Forelimb muscle (tissue), 1 donor: ENCODE data around the gene GMPR2. TPM values are rescaled to one million over a fixed set of nuclear protein-coding genes. Genes with fewer than 3 reads are reported as not detected.
"Not testable (repeated sequence)": the region's sequence is repeated elsewhere in the genome, so short reads cannot be mapped to it uniquely, and the experiment has no call there.

Experiments used
- DNase-seq: peaks from one replicate; pipeline ENCODE4 v3.0.0-alpha.2; 2013; ENCODE audit warnings: low read depth
- polyA plus RNA-seq: library from polyadenylated mRNA; unstranded; fragments of 120-200 nt; gene quantifications from one replicate; pipeline ENCODE4 v1.2.1, GENCODE V29; 2013; ENCODE audit not compliant: insufficient read length

Gene GMPR2
- polyA plus RNA-seq, 1 donor = 53.3 TPM

DNA sequence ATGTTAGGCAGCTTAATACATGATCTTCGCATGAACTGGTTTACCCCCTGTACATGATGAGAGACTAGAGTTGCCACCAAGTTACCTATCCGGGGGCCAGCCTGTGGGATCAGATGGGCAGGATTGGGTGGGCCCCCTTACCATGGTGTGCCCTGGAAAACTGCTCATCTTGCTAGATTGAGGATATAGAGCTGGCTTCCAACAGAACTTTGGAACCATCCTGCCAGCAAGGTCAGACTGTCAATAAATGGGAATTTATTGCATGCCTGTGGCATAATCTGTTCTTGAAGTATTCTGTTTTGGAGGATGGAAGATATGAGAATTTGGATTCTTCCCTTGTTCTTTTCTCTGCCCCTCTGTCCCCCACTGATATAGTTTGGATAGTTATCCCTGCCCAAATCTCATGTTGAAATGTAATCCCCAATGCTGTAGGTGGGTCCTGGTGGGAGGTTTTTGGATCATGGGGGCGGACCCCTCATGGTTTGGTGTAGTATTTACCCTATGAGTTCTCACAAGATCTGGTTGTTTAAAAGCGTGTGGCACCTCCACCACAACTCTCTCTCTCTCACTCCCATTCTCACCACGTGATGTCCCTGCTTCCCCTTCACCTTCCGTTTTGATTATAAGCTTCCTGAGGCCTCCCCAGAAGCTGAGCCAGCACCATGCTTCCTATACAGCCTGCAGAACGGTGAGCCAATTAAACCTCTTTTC lies 33.8 kb upstream of the GMPR2 start:
- no peak for DNase-seq

DNA sequence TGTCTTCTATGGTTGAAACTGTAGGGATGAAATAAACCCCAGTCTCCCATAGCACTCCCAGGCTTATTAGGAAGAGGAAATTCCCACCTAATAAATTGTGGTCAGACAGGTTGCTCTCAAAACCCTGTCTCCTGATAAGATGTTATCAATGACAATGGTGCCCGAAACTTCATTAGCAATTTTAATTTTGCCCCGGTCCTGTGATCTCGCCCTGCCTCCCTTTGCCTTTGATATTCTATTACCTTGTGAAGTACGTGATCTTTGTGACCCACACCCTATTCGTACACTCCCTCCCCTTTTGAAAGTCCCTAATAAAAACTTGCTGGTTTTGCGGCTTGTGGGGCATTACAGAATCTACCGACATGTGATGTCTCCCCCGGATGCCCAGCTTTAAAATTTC lies 30.2 kb upstream of the GMPR2 start:
- not testable (repeated sequence) for DNase-seq

DNA sequence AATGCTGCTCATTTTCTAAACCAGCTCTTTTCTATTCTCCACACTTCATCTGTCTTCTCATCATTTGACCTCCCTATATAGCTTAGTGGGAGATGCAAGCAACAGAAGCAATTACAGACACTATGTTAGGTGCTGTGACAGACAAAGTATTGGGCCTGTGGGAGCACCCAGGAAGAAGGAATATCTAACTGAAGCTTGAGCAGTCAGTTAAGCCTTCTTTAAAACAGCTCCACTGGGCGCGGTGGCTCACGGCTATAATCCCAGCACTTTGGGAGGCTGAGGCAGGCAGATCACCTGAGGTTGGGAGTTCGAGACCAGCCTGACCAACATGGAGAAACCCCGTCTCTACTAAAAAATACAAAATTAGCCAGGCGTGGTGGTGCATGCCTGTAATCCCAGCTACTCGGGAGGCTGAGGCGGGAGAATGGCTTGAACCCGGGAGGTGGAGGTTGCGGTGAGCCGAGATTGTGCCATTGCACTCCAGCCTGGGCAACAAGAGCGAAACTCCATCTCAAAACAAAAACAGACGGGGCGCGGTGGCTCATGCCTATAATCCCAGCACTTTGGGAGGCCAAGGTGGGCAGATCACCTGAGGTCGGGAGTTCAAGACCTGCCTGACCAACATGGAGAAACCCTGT lies 29.4 kb upstream of the GMPR2 start:
- not testable (repeated sequence) for DNase-seq

DNA sequence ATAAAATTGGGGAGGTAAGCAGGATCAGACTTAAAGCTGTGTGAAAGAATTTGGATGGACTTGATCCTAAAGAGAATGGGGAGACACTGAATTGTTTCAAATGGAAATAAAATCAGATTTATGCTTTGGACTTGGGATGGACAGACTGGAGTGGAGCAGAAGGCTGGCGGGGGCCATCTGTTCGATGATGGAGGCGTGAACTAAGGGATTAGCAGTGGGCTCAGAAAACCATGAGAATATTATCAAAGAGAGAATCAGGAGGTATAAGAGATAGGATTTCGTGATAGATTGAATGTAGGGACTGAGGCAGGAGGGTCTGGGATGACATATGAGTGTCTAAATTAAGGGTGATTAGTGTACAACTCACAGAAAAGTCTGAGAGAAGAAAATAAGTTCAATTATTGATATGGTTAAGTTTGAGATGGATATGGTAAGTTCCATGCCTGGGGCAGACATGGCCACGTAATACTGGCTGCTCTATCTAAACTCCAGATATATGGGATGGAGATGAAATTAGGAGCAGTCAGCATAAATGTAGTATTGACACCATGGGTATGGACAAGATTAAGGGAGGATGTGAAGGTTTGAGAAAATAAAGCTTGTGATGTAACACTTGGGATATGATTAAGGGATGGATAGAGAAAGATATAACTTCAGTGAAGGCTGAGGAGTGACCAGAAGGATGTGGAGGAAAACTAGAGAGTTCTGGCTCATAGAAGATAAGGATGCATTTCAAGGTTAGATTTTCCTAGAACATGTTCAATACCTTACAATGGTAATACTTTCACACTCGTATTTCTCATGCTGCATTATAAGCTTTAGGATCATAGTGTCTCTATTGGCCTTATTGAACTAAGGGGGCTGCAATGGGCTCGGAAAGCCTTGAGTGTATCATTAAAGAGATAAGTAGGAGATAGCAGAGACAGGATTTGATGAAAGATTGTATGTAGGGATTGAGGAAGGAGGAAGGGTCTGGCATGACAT lies 28.3 kb upstream of the GMPR2 start:
- no peak for DNase-seq

DNA sequence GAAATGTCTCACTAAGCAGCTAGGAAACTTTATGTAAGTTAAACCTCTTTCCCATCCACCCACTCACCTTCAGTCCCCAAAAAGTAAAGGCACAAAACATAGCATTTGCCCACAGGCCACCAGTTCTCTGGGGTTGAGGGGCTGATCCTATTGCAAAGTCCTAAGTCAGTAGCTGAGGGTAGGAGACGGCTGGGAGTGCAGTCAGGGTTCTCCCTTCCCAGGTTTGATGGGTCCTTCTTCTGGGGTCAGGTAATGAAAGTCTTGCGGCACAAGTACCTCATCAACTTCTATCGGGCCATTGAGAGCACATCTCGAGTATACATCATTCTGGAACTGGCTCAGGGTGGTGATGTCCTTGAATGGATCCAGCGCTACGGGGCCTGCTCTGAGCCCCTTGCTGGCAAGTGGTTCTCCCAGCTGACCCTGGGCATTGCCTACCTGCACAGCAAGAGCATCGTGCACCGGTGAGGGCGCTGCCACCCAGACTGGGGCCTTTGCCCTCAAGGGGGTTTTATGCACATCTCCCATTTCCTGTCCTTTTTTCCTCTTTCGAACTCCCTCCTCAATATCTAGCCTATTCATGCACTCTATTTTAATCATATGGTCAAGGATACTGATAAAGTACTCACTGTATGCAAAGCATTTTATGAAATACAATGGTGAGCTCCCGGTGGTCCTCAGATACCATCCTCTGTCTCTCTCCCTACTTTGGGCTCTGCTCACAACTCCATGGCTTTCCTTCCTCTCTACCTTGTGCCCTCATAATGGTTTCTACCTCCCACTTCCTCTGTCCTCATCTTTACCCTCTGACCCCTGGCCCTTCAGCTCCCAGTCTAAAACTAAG lies 26.2 kb upstream of the GMPR2 start:
- DNase-seq = no peak

DNA sequence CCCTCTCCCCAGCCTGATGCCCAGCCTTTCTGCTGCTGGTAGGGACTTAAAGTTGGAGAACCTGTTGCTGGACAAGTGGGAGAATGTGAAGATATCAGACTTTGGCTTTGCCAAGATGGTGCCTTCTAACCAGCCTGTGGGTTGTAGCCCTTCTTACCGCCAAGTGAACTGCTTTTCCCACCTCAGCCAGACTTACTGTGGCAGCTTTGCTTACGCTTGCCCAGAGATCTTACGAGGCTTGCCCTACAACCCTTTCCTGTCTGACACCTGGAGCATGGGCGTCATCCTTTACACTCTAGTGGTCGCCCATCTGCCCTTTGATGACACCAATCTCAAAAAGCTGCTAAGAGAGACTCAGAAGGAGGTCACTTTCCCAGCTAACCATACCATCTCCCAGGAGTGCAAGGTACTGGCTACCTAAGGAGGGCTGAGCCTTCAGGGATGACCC lies 25.6 kb upstream of the GMPR2 start:
- DNase-seq = no peak

DNA sequence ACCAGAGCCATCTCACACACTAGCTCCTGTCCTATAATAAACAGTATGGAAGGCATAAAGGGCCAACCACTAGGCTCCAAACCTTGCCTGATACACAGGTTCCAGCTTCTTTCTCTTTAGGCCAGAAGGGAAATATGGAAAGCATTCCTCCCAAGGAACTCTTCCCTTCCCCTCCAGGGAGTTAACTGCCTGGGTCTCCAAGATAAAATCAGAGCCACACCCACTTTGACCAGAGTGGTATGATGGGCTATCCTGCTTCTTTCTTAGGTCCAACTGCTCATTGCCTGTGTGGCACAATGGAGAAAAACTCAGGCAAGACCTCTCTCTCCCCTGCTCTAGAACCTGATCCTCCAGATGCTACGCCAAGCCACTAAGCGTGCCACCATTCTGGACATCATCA lies 25.1 kb upstream of the GMPR2 start:
- DNase-seq = no peak

DNA sequence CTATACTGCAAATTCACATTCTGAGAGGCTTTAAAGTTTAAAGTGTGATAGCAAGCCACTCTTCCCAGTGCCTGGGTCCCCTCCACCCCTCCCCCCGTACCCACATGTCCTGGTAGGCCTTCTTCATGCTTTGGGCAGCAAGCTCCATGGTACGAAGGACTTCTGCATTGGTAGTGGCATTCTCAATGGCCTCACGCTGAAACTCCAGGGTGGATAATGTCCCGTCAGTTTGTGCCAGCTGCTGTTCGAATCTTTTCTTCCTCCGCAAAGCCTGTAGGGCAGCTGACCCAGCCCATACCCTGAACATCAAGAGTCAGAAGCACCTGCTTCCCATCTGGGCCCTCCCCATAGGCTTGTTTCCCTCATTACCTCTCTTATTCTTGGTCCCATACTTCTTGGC lies 21.4 kb upstream of the GMPR2 start:
- DNase-seq = no peak

DNA sequence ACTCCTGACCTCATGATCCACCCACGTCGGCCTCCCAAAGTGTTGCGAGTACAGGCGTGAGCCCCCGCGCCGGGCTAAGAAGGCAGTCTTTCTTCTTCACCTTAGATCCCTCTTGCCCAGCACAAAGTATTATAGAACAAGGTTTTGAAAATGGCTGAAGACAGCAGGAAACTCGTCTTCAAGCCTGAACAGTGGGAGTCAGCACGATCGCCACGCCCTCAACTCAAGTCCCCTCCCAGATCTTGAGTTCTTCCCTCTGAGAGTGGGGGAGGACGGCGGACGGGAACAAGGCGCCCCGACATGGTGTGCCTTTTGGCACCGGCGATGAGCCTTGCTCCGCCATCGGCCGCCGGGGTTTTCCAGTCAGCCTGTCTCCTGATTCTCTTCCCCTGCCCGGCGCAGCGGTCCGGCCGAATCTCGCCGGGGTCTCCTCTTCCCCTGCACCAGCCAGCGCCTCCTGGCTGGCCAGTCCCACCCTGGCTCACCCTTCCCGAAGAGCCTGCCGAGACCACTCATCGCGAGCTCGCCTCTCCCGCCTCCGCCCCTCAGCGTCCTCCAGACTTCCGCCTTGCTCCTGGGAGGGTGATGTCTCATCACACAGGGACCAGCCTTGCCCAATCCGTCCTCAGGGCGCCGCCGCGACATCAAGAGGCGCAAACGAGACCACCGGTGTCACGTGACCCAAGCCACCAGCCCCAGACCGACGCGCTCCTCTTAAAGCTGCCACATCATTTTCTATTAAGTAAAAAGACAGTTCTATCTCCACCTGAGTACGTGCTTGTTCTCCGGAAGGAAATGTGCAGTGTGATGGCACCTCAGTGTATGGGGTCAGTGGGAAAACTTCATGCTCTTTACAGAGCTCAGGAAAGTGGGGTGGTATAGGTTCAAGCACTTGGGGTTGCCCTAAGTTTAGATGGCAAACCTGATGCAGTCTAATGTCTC lies 19.5 kb upstream of the GMPR2 start, which contains the start of gene CHMP4A:
Gene CHMP4A, minus strand, starts transcription at position 565 of the 942 bp plus-strand sequence. Its CDS starts 49 bp downstream, at position 516.
- DNase-seq = peak; percentile 89

DNA sequence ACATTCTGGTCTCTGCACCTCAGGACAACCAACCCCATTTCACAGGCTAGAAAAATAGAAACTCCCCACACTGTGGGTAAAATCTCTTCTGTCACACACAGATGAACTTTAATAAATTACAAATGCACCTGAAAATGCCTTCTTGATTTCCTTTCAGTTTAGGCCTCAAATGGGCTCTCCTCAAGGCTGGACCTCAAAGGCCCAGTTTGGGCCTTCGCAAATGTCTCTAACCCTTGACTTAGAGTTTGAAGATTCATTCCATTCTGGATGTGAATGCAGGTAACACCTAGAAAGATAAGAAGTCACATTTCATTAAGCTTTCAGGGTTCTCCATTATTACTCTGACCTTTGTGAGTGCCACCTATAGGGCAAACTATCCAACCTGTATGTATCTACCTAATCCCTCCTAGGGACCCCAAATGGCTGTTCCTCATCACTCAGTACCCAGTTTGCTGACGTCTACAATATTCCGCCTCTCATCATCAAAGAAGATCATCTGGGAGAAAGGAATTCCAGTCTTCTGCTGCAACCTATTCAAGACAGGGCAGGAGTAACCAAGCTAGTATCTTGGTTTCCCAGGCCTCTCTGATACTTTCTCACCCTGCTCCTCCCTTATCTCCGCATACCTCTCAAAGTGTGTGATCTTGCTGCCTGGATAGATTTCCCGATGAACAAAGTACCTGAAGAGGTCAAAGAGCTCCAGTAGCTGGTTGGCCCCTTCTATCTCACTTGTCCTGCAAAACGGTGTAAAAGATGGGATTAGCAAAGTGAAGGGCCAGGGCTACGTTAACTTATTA lies 18.7 kb upstream of the GMPR2 start:
- no peak for DNase-seq

DNA sequence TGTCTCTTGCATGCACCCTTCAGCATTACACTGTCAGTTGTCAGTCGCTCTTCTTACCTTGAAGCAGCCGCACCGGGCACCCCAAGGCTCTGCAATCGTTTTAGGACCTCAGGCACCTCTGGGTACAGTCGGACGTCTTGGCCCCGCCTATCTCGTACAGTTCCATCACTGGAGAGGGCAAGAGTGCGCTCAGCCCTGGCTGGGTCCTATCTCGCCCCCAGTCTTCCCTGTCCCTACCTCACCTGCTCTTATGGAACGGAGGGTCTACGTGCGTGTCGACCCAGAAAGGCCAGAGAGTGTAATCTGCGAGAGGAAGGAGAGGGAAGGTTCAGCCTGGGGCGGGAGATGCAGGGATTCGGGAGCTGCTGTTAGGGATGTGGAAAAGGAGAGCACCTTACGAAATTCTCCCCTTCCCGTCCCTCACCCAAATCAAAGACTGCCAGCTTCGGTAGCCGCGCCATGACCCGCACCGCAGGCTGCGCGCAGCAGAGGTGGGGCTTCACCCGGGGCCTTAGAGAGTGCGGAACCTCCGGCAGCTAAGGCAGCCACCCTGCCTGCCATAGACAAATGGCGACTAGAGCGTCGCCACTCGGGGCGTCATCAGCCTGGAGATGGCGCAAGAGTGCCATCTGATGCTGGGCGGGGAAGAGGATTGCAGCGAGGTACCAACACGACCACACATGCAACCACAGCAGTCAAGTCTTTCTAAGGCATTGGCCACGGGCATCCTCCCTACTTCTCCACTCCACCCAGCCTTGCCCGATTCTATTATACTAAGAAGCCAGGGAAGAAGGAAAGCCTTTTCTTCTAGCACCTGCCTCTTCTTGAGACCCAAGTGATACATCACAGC lies 17.0 kb upstream of the GMPR2 start, which contains the start of gene MDP1:
Gene MDP1, minus strand, starts transcription at position 572 of the 850 bp plus-strand sequence. Its CDS starts 111 bp downstream, at position 461.
- peak; percentile 74 for DNase-seq

DNA sequence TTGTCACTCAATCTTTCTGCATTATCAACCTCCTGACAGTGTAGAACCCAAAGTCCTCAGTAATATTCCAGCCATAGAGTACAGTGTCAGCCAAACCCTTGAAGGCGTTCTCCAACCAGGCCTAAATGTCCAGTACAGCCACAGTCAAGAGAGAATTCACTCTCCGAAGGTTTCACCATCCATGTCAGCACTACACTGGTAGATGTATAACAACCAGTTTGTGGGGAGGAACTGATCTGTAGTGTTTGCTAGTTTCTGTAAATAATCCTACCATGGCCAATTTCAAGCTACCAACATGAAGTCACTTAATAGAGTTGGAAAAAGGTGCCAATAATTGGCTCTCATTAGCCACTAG lies 16.4 kb upstream of the GMPR2 start:
- DNase-seq = no peak

DNA sequence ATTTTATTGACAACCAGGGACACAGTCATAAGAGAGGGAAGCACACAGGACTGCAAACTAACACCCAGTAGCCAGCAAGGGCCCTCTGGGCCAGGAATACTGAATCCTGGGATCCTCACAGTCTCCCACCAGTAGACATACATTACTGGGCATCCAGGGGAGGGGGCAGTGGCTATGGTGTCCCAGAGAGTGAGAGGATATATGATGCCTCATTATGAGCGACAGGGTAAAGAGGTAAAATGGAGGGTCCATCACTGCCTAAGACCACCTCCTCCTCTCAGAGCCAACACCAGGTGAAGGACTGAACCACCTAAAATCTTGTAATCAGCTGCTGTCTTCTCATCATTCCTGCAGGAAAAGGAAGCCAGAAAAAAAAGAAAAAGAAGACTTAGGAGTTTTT lies 15.9 kb upstream of the GMPR2 start:
- not testable (repeated sequence) for DNase-seq

DNA sequence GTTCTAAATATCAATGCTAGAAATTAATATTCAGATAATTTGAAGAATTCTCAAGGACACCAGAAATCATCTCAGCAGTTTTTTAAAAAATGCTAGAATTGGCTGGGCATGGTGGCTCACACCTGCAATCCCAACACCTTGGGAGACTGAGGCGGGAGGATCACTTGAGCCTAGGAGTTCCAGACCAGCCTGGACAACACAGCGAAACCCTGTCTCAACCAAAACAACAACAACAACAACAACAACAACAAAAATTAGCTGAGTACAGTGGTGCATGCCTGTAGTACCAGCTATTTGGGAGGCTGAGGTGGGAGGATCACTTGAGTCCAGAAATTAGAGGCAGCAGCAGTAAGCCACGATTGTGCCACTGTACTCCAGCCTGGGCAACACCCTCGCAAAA lies 13.6 kb upstream of the GMPR2 start:
- DNase-seq = no peak

DNA sequence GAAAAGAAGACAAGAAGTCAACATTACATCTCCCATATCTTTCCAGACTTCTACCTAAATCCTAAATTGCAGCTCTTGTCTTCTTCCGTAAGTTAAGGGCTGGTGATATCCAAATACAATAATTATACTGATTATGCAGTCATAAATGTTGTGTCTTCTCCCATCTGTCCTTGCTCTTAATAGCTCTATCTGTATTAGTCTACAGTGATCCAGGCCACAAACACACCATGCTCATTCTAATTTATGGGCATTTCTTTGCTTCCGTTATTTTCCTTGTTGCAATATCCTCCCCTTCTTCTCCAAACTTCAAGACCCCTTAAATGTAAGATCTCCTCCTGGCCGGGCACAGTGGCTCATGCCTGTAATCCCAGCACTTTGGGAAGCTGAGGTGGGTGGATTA lies 13.2 kb upstream of the GMPR2 start:
- DNase-seq = no peak

DNA sequence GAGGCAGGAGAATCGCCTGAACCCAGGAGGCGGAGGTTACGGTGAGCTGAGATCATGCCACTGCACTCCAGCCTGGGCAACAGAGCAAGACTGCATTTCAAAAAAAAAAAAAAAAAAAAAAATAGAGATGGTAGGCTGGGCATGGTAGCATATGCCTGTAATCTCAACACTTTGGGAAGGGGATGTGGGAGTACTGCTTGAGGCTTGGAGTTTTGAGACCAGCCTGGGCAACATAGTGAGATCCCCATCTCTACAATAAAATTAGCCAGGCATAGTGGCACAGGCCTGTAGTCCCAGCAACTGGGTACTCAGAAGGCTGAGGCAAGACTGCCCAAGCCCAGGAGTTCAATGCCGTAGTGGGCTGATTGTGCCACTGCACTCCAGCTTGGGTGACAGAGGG lies 9.7 kb upstream of the GMPR2 start:
- not testable (repeated sequence) for DNase-seq

DNA sequence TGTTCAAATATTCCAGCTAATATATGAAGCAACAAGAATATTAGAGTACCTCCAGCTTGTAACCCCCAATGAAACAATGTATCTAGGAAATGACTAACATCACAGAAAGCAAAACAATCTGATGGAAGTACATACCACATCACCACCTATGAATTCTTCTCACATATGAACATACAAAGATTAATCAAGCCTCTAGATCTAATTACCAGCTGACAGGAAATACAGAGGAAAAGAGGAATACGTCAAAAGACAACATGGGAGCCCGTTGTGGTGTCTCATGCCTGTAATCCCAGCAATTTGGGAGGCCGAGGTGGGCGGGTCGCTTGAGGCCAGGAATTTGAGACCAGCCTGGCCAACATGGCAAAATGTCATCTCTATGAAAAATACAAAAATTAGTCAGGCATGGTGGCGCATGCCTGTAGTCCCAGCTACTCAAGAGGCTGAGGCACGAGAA lies 8.1 kb upstream of the GMPR2 start:
- no peak for DNase-seq

DNA sequence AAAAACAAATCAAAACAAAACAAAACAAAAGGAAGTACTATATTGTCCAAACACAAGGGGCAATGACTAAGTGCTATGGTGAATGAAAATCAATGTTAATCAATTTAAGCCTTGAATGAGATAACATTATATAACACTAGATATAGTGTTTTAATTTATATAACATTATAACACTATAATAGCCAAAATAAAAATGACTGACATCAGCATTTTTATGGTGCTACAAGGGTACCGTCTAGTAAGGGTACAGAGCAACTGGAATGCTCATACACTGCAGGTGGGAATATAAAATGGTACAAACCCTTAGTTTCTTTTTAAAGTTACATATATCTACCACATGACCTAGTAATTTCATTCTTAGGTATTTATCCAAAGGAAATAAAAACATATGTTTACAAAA lies 6.3 kb upstream of the GMPR2 start:
- DNase-seq = no peak
